CD14-positive monocyte (primary cell): ENCODE measurements around the gene SHCBP1L. TPM values are rescaled to one million over a fixed set of nuclear protein-coding genes. Genes with fewer than 3 reads are reported as not detected.
A peak's percentile ranks its signal among the peaks of the same experiment; 100 is the strongest.

Experiments used
- DNase-seq, 3 donors: peaks; one replicate each; pipeline ENCODE4 v3.0.0-alpha.2; 2011 to 2022
- H2AFZ ChIP-seq: 2 replicates; pipeline ENCODE4 v1.6.0; 2012; ENCODE audit warnings: mild to moderate bottlenecking, low read depth, low read length, inconsistent platforms; ENCODE audit not compliant: insufficient read depth, poor library complexity, severe bottlenecking
- H3K27ac ChIP-seq, 2 donors: 1 replicate in 1 of 2; 2 replicates in 1 of 2; pipeline ENCODE4 v1.5.1; 2012 to 2013; ENCODE audit warnings: low read length in 2 of 2, control low read depth in 1 of 2, inconsistent platforms in 1 of 2, low read depth in 1 of 2, mild to moderate bottlenecking in 1 of 2
- H3K27me3 ChIP-seq, 2 donors: one replicate each; pipeline versions ENCODE4 v1.6.0 to v1.6.1; 2011 to 2013; ENCODE audit warnings: low read length in 2 of 2; ENCODE audit not compliant: control insufficient read depth in 2 of 2, insufficient read depth in 2 of 2
- H3K36me3 ChIP-seq, 2 donors: replicated peaks in 1 of 2; 1 replicate in 1 of 2; 2 replicates in 1 of 2; pipeline versions ENCODE4 v1.5.1 to v1.6.1; 2012 to 2013; ENCODE audit warnings: low read length in 2 of 2, control low read depth in 1 of 2, inconsistent platforms in 1 of 2, mild to moderate bottlenecking in 1 of 2; ENCODE audit not compliant: insufficient read depth in 2 of 2, control insufficient read depth in 1 of 2
- H3K4me1 ChIP-seq, 2 donors: 1 replicate in 1 of 2; 2 replicates in 1 of 2; pipeline versions ENCODE4 v1.5.1 to v1.6.1; 2012 to 2013; ENCODE audit warnings: low read length in 2 of 2, control low read depth in 1 of 2, inconsistent platforms in 1 of 2, mild to moderate bottlenecking in 1 of 2, moderate library complexity in 1 of 2; ENCODE audit not compliant: insufficient read depth in 2 of 2, control insufficient read depth in 1 of 2
- H3K4me2 ChIP-seq: replicated peaks from 2 replicates; pipeline ENCODE3; 2012; ENCODE audit warnings: low read length, moderate library complexity, mild to moderate bottlenecking; ENCODE audit not compliant: poor library complexity, severe bottlenecking; ENCODE audit errors: extremely low read depth
- H3K4me3 ChIP-seq, 3 experiments: fragments of 200-600 bp in 1 of 3; sonication (generic) in 1 of 3; replicated peaks in 1 of 3; 1 replicate in 2 of 3; 2 replicates in 1 of 3; pipeline ENCODE4 v1.5.1; 2011 to 2013; ENCODE audit warnings: low read length in 3 of 3, mild to moderate bottlenecking in 3 of 3, control low read depth in 2 of 3, low read depth in 2 of 3, inconsistent platforms in 1 of 3, moderate library complexity in 1 of 3
- H3K79me2 ChIP-seq: 2 replicates; pipeline ENCODE4 v1.6.0; 2012; ENCODE audit warnings: mild to moderate bottlenecking, control low read depth, inconsistent platforms, low read length, moderate library complexity; ENCODE audit not compliant: insufficient read depth
- H3K9ac ChIP-seq: 2 replicates; pipeline ENCODE4 v1.6.0; 2017; ENCODE audit warnings: low read length, mild to moderate bottlenecking; ENCODE audit not compliant: insufficient read depth, poor library complexity, severe bottlenecking
- H3K9me3 ChIP-seq, 2 donors: replicated peaks in 1 of 2; 1 replicate in 1 of 2; 2 replicates in 1 of 2; pipeline versions ENCODE4 v1.5.1 to v1.6.1; 2012 to 2013; ENCODE audit warnings: low read length in 2 of 2, control low read depth in 1 of 2; ENCODE audit not compliant: control insufficient read depth in 1 of 2, insufficient read depth in 1 of 2
- H4K20me1 ChIP-seq: 2 replicates; pipeline ENCODE4 v1.6.0; 2012; ENCODE audit warnings: mild to moderate bottlenecking, low read length, control low read depth, moderate library complexity; ENCODE audit not compliant: insufficient read depth
- H3K27ac Mint-ChIP-seq, 7 donors: one replicate each; pipeline ENCODE4 v1.8.0; 2020; ENCODE audit warnings: mild to moderate bottlenecking in 7 of 7, mixed read lengths in 7 of 7, moderate library complexity in 6 of 7, inconsistent platforms in 2 of 7
- H3K27me3 Mint-ChIP-seq, 3 donors: one replicate each; pipeline ENCODE4 v1.8.0; 2021 to 2022; ENCODE audit warnings: low read depth in 3 of 3, mild to moderate bottlenecking in 3 of 3, mixed read lengths in 3 of 3, moderate library complexity in 3 of 3, inconsistent platforms in 1 of 3
- H3K36me3 Mint-ChIP-seq, 2 donors: one replicate each; pipeline ENCODE4 v1.8.0; 2020; ENCODE audit warnings: mixed read lengths in 2 of 2, inconsistent platforms in 1 of 2, mild to moderate bottlenecking in 1 of 2
- H3K4me1 Mint-ChIP-seq: one replicate; pipeline ENCODE4 v1.8.0; 2020; ENCODE audit warnings: mild to moderate bottlenecking, mixed read lengths
- H3K4me3 Mint-ChIP-seq, 2 donors: one replicate each; pipeline ENCODE4 v1.8.0; 2020; ENCODE audit warnings: mild to moderate bottlenecking in 2 of 2, mixed read lengths in 2 of 2, moderate library complexity in 1 of 2
- H3K9me3 Mint-ChIP-seq, 7 donors: one replicate each; pipeline ENCODE4 v1.8.0; 2020 to 2022; ENCODE audit warnings: mixed read lengths in 7 of 7, mild to moderate bottlenecking in 6 of 7, moderate library complexity in 6 of 7, inconsistent platforms in 2 of 7
- WGBS: methylation state at CpG from one replicate; pipeline ENCODE4 v1.1.5; 2013; ENCODE audit warnings: missing lambda C conversion rate; ENCODE audit not compliant: insufficient coverage; 5-methylcytosine and 5-hydroxymethylcytosine counted together
- intact Hi-C, 2 donors: fragments of 100-400 bp; cut with micrococcal nuclease; formaldehyde crosslinking; loops; one replicate each; pipeline versions ENCODE4 v1.15.0 to v1.15.1; 2023
- polyA plus RNA-seq, 3 donors: library from polyadenylated mRNA; depleted of rRNA in 1 of 3; unstranded in 2 of 3; stranded (reverse) in 1 of 3; fragments of 300-500 nt in 2 of 3; fragments of >200 nt in 1 of 3; fragmentation: Illumina TruSeq in 2 of 3; gene quantifications; 1 replicate in 2 of 3; 2 replicates in 1 of 3; pipeline ENCODE4 v1.2.3, GENCODE V29; 2012 to 2021
- TF ChIP-seq, protein P1 (sequence below): fragments of 200-600 bp; IDR thresholded peaks from one replicate; pipeline ENCODE4 v1.8.0; 2022; ENCODE audit warnings: antibody characterized with exemption, mild to moderate bottlenecking

SHCBP1L gene
- polyA plus RNA-seq, 3 donors = not detected

DNA sequence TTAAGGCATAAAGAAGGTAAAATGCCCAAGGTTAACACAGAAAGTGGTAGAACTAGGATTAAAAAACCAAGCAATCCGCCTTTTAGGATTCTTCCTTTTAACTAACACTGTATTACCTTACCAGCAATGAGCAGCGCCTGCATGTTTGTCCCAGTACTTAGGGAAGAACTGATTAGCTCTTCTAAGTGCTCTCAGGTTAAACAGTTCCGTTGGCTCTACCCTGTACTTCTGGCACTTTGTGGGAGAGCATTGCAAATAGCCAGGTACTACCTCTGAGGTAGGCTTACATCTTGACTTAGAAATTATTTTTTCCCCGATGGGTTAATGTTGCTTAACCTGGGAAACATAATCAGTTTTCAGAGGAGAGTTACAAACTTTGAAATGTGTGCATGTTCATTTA is 92.3 kb downstream of the SHCBP1L start:
- Histone ChIP-seq H3K36me3 (peaks cover 100% of the 10 kb centered on the region in 2 donors), H2AFZ (no peak overlapping the region), H3K4me1 (no peaks in the 10 kb centered on the region), H3K9me3 (no peaks in the 10 kb centered on the region), H3K27me3 (no peaks in the 10 kb centered on the region), H3K4me2 (no peak overlapping the region), H3K27ac (no peak overlapping the region), H3K79me2 (no peaks in the 10 kb centered on the region), H4K20me1 (peaks cover 88% of the 10 kb centered on the region), H3K4me3 (no peak overlapping the region), H3K9ac (no peak overlapping the region)
- intact Hi-C loops = loop anchor here in 1 of 2 donors (10.0 kb wide), 1 partner anchor 1864 kb away; no protein-coding TSS in a partner anchor
- no peaks in the 10 kb centered on the region for H3K9me3 Mint-ChIP-seq
- H3K27me3 Mint-ChIP-seq = no peaks in the 10 kb centered on the region
- H3K36me3 Mint-ChIP-seq = peaks cover 92 to 97% of the 10 kb centered on the region in 2 donors
- TF ChIP-seq, protein P1, sequence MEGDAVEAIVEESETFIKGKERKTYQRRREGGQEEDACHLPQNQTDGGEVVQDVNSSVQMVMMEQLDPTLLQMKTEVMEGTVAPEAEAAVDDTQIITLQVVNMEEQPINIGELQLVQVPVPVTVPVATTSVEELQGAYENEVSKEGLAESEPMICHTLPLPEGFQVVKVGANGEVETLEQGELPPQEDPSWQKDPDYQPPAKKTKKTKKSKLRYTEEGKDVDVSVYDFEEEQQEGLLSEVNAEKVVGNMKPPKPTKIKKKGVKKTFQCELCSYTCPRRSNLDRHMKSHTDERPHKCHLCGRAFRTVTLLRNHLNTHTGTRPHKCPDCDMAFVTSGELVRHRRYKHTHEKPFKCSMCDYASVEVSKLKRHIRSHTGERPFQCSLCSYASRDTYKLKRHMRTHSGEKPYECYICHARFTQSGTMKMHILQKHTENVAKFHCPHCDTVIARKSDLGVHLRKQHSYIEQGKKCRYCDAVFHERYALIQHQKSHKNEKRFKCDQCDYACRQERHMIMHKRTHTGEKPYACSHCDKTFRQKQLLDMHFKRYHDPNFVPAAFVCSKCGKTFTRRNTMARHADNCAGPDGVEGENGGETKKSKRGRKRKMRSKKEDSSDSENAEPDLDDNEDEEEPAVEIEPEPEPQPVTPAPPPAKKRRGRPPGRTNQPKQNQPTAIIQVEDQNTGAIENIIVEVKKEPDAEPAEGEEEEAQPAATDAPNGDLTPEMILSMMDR = no peak
- H3K27ac Mint-ChIP-seq = no peak overlapping the region
- 83% methylated on average over 2 of the region's 4 CpGs for WGBS
- no peak overlapping the region for H3K4me3 Mint-ChIP-seq
- no peaks in the 10 kb centered on the region for H3K4me1 Mint-ChIP-seq
- DNase-seq = no peak

DNA sequence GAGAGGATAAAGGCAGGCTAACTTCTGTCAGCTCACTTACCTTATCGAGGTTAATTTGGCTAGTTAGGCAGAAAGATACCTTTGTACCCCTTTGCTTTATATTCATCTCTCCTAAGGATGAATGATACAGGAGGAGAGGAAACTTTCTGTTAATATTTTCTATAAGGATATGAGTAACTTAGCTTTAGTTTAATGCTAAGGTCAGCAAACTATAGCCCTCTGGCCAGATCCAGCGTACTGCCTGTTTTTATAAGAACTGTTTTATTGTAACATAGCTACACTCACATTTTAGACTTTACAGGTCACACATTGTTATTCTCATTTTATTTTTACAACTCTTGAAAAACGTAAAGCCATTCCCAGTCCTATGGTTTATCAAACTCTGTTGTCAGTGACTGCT is 95.8 kb downstream of the SHCBP1L start:
- H3K79me2 ChIP-seq = peaks cover 21% of the 10 kb centered on the region
- TF ChIP-seq, protein P1 = no peak
- Mint-ChIP-seq H3K4me3 (no peak overlapping the region), H3K27ac (peak overlapping the region in 1 of 7 donors; percentile 43), H3K27me3 (no peaks in the 10 kb centered on the region), H3K4me1 (no peaks in the 10 kb centered on the region), H3K36me3 (peaks cover 94 to 97% of the 10 kb centered on the region in 2 donors), H3K9me3 (no peaks in the 10 kb centered on the region)
- H3K36me3 ChIP-seq = peaks cover 100% of the 10 kb centered on the region in 2 donors
- no peak overlapping the region for H3K4me3 ChIP-seq
- no CpG with 5 or more reads among the region's 3 CpGs for WGBS
- intact Hi-C loops = loop anchor here in 1 of 2 donors (10.0 kb wide), 1 partner anchor 698 kb away; no protein-coding TSS in a partner anchor
- H3K27ac ChIP-seq = no peak overlapping the region
- peaks cover 87% of the 10 kb centered on the region for H4K20me1 ChIP-seq
- no peak overlapping the region for H2AFZ ChIP-seq
- H3K4me1 ChIP-seq = no peaks in the 10 kb centered on the region
- no peak overlapping the region for H3K9ac ChIP-seq
- DNase-seq = no peak
- no peaks in the 10 kb centered on the region for H3K27me3 ChIP-seq
- H3K4me2 ChIP-seq = no peak overlapping the region
- no peaks in the 10 kb centered on the region for H3K9me3 ChIP-seq
